Endothelial cell of umbilical vein (primary cell): ENCODE measurements around the gene GALNT9. TPM values are rescaled to one million over a fixed set of nuclear protein-coding genes. Genes with fewer than 3 reads are reported as not detected.

Experiments
- BruUV-seq: library from RNA; stranded (reverse); fragments of 400-500 nt; replicated peaks from 2 replicates; lab custom pipeline; 2021; lab: Mats Ljungman, UMichigan
- CTCF ChIA-PET: fragments of 300-600, 350-600 bp; sonication (Branson Sonifier 250); formaldehyde crosslinking; loops from one replicate; lab custom pipeline; 2021; ENCODE audit warnings: antibody characterized with exemption, inconsistent platforms; lab: Charles Lee
- POLR2A ChIA-PET: fragments of 300-600, 350-600 bp; sonication (Branson Sonifier 250); formaldehyde crosslinking; loops from one replicate; lab custom pipeline; 2021; ENCODE audit warnings: antibody characterized with exemption, inconsistent platforms; lab: Charles Lee
- DNase-seq: peaks from one replicate; pipeline ENCODE4 v3.0.0-alpha.2; 2011; ENCODE audit warnings: low read depth, low spot score
- FAIRE-seq: peaks from 2 replicates; lab custom pipeline; 2011; peaks lifted over from hg19 to GRCh38; lab: Jason Lieb, UNC
- H2AFZ ChIP-seq: 2 replicates; pipeline ENCODE4 v1.6.0; 2012; ENCODE audit warnings: low read depth, low read length, control low read depth, inconsistent platforms
- H3K27ac ChIP-seq: 2 replicates; pipeline ENCODE4 v1.5.1; 2011; ENCODE audit warnings: low read depth, mild to moderate bottlenecking, control low read depth, low read length, moderate library complexity; ENCODE audit not compliant: insufficient read depth
- H3K27me3 ChIP-seq, 2 experiments: 2 replicates each; pipeline versions ENCODE4 v1.6.0 to v1.6.1; 2011; ENCODE audit warnings: low read length in 2 of 2, mixed read lengths in 1 of 2; ENCODE audit not compliant: control insufficient read depth in 2 of 2, insufficient read depth in 2 of 2
- H3K36me3 ChIP-seq, 2 experiments: 2 replicates in 1 of 2; 3 replicates in 1 of 2; pipeline ENCODE4 v1.5.1; 2011; ENCODE audit warnings: low read length in 2 of 2, mild to moderate bottlenecking in 1 of 2, moderate library complexity in 1 of 2; ENCODE audit not compliant: control insufficient read depth in 2 of 2, insufficient read depth in 2 of 2; ENCODE audit errors: extremely low read depth in 1 of 2
- H3K4me1 ChIP-seq: 3 replicates; pipeline ENCODE4 v1.5.1; 2011; ENCODE audit warnings: mild to moderate bottlenecking, low read length; ENCODE audit not compliant: control insufficient read depth, insufficient read depth; ENCODE audit errors: extremely low read depth
- H3K4me2 ChIP-seq: 2 replicates; pipeline ENCODE4 v1.6.1; 2011; ENCODE audit warnings: low read length, control low read depth, mixed read lengths; ENCODE audit not compliant: insufficient read depth
- H3K4me3 ChIP-seq, 3 experiments: fragments of 200-600 bp in 1 of 3; sonication (generic), shearing (Covaris generic) in 1 of 3; replicated peaks in 1 of 3; 2 replicates each; pipeline ENCODE4 v1.5.1; 2011 to 2016; ENCODE audit warnings: control low read depth in 3 of 3, low read length in 3 of 3, mild to moderate bottlenecking in 2 of 3, inconsistent platforms in 1 of 3, low read depth in 1 of 3, moderate library complexity in 1 of 3; ENCODE audit not compliant: insufficient read depth in 1 of 3
- H3K79me2 ChIP-seq: 2 replicates; pipeline ENCODE4 v1.6.0; 2012; ENCODE audit warnings: low read length, inconsistent platforms; ENCODE audit not compliant: control insufficient read depth, insufficient read depth
- H3K9ac ChIP-seq: replicated peaks from 2 replicates; pipeline ENCODE3; 2011; ENCODE audit warnings: low read length, control low read depth; ENCODE audit not compliant: insufficient read depth; ENCODE audit errors: extremely low read depth
- H3K9me1 ChIP-seq: replicated peaks from 3 replicates; pipeline ENCODE4 v1.6.0; 2011; ENCODE audit warnings: mild to moderate bottlenecking, low read length; ENCODE audit not compliant: control insufficient read depth, insufficient read depth; ENCODE audit errors: extremely low read depth
- H3K9me3 ChIP-seq: replicated peaks from 2 replicates; pipeline ENCODE4 v1.5.1; 2012; ENCODE audit warnings: low read length, inconsistent platforms; ENCODE audit not compliant: control insufficient read depth, insufficient read depth
- H4K20me1 ChIP-seq: replicated peaks from 2 replicates; pipeline ENCODE3; 2011; ENCODE audit warnings: mild to moderate bottlenecking, low read length; ENCODE audit not compliant: control insufficient read depth, insufficient read depth; ENCODE audit errors: extremely low read depth
- EZH2 ChIP-seq: IDR thresholded peaks from 2 replicates; pipeline ENCODE4 v1.6.1; 2012; ENCODE audit warnings: borderline replicate concordance, low read depth, mild to moderate bottlenecking, moderate library complexity, low read length, inconsistent platforms; ENCODE audit not compliant: severe bottlenecking
- JUN ChIP-seq: IDR thresholded peaks from 2 replicates; pipeline ENCODE4 v1.6.1; 2011; ENCODE audit warnings: borderline replicate concordance, low read depth; ENCODE audit not compliant: insufficient read length, insufficient read depth
- MYC ChIP-seq: IDR thresholded peaks from one replicate; pipeline ENCODE4 v1.6.1; 2011; ENCODE audit warnings: mild to moderate bottlenecking, low read depth, low read length
- POLR2A ChIP-seq: IDR thresholded peaks from 2 replicates; pipeline ENCODE4 v1.6.1; 2012; ENCODE audit warnings: low read depth, mild to moderate bottlenecking, control low read depth, low read length
- POLR2AphosphoS5 ChIP-seq: IDR thresholded peaks from 2 replicates; pipeline ENCODE4 v1.6.1; 2012; ENCODE audit warnings: low read depth, mild to moderate bottlenecking, control low read depth, low read length, moderate library complexity; ENCODE audit not compliant: insufficient read depth
- dilution Hi-C: fragments of 300-500 bp; cut with MboI; formaldehyde crosslinking; loops from one replicate; pipeline ENCODE4 v1.15.0; 2019; ENCODE audit warnings: low sequenced_read_pairs; ENCODE audit not compliant: extremely low pct_ligation_motif_present
- intact Hi-C: fragments of 100-400 bp; cut with micrococcal nuclease; formaldehyde crosslinking; loops from one replicate; pipeline ENCODE4 v1.10.0; 2022
- polyA plus RNA-seq, 4 experiments: library from polyadenylated mRNA; depleted of rRNA in 3 of 4; stranded (reverse) in 3 of 4; unstranded in 1 of 4; fragments of >200 nt; gene quantifications; 2 replicates each; pipeline versions ENCODE4 v1.2.1 to v1.2.3, GENCODE V29; 2011 to 2012; ENCODE audit warnings: missing spikeins in 1 of 4
- total RNA-seq: library from RNA; stranded (reverse); gene quantifications from 2 replicates; pipeline ENCODE4 v1.2.3, GENCODE V29; 2021
- TF ChIP-seq, protein P1 (sequence below): IDR thresholded peaks from 2 replicates; pipeline ENCODE4 v1.6.1; 2011; ENCODE audit not compliant: insufficient read depth, insufficient read length
- TF ChIP-seq, protein P2 (sequence below), 2 donors: IDR thresholded peaks; 1 replicate in 1 of 2; 2 replicates in 1 of 2; pipeline ENCODE4 v1.5.1; 2011; ENCODE audit warnings: low read length in 2 of 2, mild to moderate bottlenecking in 2 of 2, moderate library complexity in 2 of 2, control low read depth in 1 of 2, inconsistent platforms in 1 of 2, low read depth in 1 of 2; ENCODE audit not compliant: insufficient read depth in 1 of 2; ENCODE audit errors: extremely low read depth in 1 of 2

The GALNT9 gene
- total and polyA plus RNA-seq, 2 donors (not counting 3 experiments of a cell fraction or from before 2014, with no cell fraction given): 0.14 to 0.73 TPM

DNA sequence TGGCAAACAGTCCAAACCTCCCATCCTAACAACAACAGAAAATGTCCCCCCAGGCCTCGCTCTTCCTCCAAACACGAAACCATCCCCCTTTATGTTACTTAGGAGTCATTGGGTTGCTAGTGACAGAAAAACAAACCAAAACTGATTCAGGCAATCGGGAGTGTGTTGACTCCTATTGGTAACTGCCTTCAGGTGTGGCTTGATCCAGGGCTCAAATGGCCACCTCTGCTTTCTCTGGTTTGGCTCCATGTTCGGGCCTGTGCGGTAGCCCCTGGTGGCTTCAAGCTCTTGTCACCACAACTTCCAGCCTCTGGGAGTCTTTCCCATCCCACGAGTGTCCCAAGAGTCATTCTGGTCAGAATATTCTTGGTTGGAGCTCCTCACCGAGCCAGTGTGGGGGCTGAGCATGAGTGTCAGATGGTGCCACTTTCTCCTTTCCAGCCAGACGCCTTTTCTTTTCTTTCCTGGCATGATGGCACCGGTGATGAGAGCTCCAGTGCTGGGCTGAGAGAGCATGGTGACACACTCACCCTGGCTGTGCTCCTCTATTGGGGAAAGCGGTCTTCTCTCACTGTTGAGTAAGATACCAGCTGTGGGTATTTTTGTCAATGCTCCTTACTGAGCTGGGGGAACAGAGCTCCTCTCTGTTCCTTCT, 146.6 kb downstream of the GALNT9 start:
- dilution Hi-C loops: no loop called here
- no peaks in the 10 kb centered on the region for H3K36me3 ChIP-seq
- no peak for DNase-seq
- H3K4me2 ChIP-seq: no peak overlapping the region
- H3K9me1 ChIP-seq: no peaks in the 10 kb centered on the region
- no peak overlapping the region for H3K9ac ChIP-seq
- no peak for FAIRE-seq
- no peaks in the 10 kb centered on the region for H3K9me3 ChIP-seq
- no peak overlapping the region for H2AFZ ChIP-seq
- ChIA-PET POLR2A (no interaction called here), CTCF (interaction anchor here (1.0 kb wide), 1 partner anchor 29 kb away, joined by 5 read pairs; no protein-coding TSS in a partner anchor)
- no TSS peak for BruUV-seq
- no peaks in the 10 kb centered on the region for H4K20me1 ChIP-seq
- peaks cover 0 to 5% of the 10 kb centered on the region in 2 experiments for H3K27me3 ChIP-seq
- TF ChIP-seq EZH2: no peak
- no peak for TF ChIP-seq MYC
- TF ChIP-seq POLR2AphosphoS5: no peak
- TF ChIP-seq, protein P1, sequence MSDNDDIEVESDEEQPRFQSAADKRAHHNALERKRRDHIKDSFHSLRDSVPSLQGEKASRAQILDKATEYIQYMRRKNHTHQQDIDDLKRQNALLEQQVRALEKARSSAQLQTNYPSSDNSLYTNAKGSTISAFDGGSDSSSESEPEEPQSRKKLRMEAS: no peak
- TF ChIP-seq, protein P2, sequence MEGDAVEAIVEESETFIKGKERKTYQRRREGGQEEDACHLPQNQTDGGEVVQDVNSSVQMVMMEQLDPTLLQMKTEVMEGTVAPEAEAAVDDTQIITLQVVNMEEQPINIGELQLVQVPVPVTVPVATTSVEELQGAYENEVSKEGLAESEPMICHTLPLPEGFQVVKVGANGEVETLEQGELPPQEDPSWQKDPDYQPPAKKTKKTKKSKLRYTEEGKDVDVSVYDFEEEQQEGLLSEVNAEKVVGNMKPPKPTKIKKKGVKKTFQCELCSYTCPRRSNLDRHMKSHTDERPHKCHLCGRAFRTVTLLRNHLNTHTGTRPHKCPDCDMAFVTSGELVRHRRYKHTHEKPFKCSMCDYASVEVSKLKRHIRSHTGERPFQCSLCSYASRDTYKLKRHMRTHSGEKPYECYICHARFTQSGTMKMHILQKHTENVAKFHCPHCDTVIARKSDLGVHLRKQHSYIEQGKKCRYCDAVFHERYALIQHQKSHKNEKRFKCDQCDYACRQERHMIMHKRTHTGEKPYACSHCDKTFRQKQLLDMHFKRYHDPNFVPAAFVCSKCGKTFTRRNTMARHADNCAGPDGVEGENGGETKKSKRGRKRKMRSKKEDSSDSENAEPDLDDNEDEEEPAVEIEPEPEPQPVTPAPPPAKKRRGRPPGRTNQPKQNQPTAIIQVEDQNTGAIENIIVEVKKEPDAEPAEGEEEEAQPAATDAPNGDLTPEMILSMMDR (IDR thresholded peaks at IDR 0.05; ENCODE audit: extremely low read depth in 1 of 2, insufficient read depth in 1 of 2, low read depth in 1 of 2, low read length in 2 of 2): no peak
- TF ChIP-seq JUN: no peak
- TF ChIP-seq POLR2A: no peak
- H3K79me2 ChIP-seq: no peaks in the 10 kb centered on the region
- no peaks in the 10 kb centered on the region for H3K4me1 ChIP-seq
- intact Hi-C loops: no loop called here
- H3K4me3 ChIP-seq: no peak overlapping the region
- H3K27ac ChIP-seq: no peak overlapping the region
